K562 (cell line): ENCODE data around the gene NCDN. TPM values are rescaled to one million over a fixed set of nuclear protein-coding genes. Genes with fewer than 3 reads are reported as not detected.
A peak's percentile ranks its signal among the peaks of the same experiment; 100 is the strongest.

Experiments used
- ASH1L ChIP-seq: fragments of 450-650 bp; IDR thresholded peaks from 2 replicates; pipeline ENCODE4 v1.6.1; 2018; ENCODE audit warnings: borderline replicate concordance, mild to moderate bottlenecking, low read depth; ENCODE audit not compliant: partially characterized antibody
- BRD9 ChIP-seq: fragments of 450-650 bp; IDR thresholded peaks from 2 replicates; pipeline ENCODE4 v1.6.1; 2018; ENCODE audit warnings: low read depth; ENCODE audit not compliant: partially characterized antibody
- CBX2 ChIP-seq: fragments of 200-600 bp; sonication (generic); IDR thresholded peaks from one replicate; pipeline ENCODE4 v1.6.1; 2012; ENCODE audit warnings: mild to moderate bottlenecking, low read length, inconsistent platforms; ENCODE audit not compliant: insufficient read depth, poor library complexity, severe bottlenecking
- CBX5 ChIP-seq: IDR thresholded peaks from 2 replicates; pipeline ENCODE4 v1.6.1; 2014; ENCODE audit warnings: low read depth, borderline replicate concordance
- FOXM1 ChIP-seq, 2 experiments: fragments of 450-650 bp in 1 of 2; sonication (generic) in 1 of 2; formaldehyde crosslinking in 1 of 2; IDR thresholded peaks; 2 replicates each; pipeline versions ENCODE4 v1.6.1 to v1.9.0; 2017 to 2022; ENCODE audit warnings: low read depth in 2 of 2, mild to moderate bottlenecking in 2 of 2, missing genetic modification reagents in 1 of 2, moderate library complexity in 1 of 2
- HMGN3 ChIP-seq: IDR thresholded peaks from 2 replicates; pipeline ENCODE4 v1.6.1; 2011; ENCODE audit warnings: borderline replicate concordance, low read depth, mild to moderate bottlenecking, mixed read lengths, low read length; ENCODE audit not compliant: insufficient read length; ENCODE audit errors: extremely low read depth
- MXI1 ChIP-seq: IDR thresholded peaks from 2 replicates; pipeline ENCODE4 v1.6.1; 2011; ENCODE audit warnings: low read depth, mild to moderate bottlenecking, improper control_type of control experiment, low read length
- NCOR1 ChIP-seq: fragments of 450-650 bp; IDR thresholded peaks from 2 replicates; pipeline ENCODE4 v1.6.1; 2016; ENCODE audit warnings: mild to moderate bottlenecking, moderate library complexity
- NR2F6 ChIP-seq: fragments of 450-650 bp; formaldehyde crosslinking; IDR thresholded peaks from 2 replicates; pipeline ENCODE4 v1.4.0; 2020; ENCODE audit warnings: mild to moderate bottlenecking
- RFX7 ChIP-seq: fragments of 250-450 bp; sonication (Bioruptor Pico); IDR thresholded peaks from 2 replicates; pipeline ENCODE4 v1.5.1; 2021; ENCODE audit warnings: mild to moderate bottlenecking
- TBP ChIP-seq: optimal IDR thresholded peaks from 2 replicates; pipeline ENCODE3; 2011; ENCODE audit warnings: low read depth, low read length, improper control_type of control experiment
- TRIM24 ChIP-seq, 2 experiments: fragments of 450-650 bp; IDR thresholded peaks; 2 replicates each; pipeline ENCODE4 v1.6.1; 2016
- ZNF444 ChIP-seq: fragments of 250-450 bp; sonication (Bioruptor Pico); IDR thresholded peaks from 2 replicates; pipeline ENCODE4 v1.4.0; 2020; ENCODE audit warnings: mild to moderate bottlenecking, moderate library complexity
- polyA plus RNA-seq, 8 experiments: library from polyadenylated mRNA; depleted of rRNA in 4 of 8; stranded (reverse) in 5 of 8; unstranded in 3 of 8; fragments of >200 nt; fragmentation: Nextera tagmentation in 2 of 8; fragmentation: Illumina TruSeq in 1 of 8; extraction: Ambion mirVana in 2 of 8; extraction: Trizol in 1 of 8; gene quantifications; 2 replicates each; pipeline versions ENCODE4 v1.2.1 to v1.2.3, GENCODE V29; 2011 to 2014; ENCODE audit warnings: inconsistent platforms in 1 of 8, missing spikeins in 1 of 8
- total RNA-seq, 7 experiments: library from RNA; depleted of rRNA in 6 of 7; stranded (reverse); fragments of >200 nt in 6 of 7; fragmentation: Illumina TruSeq in 2 of 7; extraction: Trizol in 2 of 7; gene quantifications; 2 replicates each; pipeline versions ENCODE4 v1.2.1 to v1.2.3, GENCODE V29; 2011 to 2021; ENCODE audit warnings: low replicate concordance in 1 of 7
- TF ChIP-seq, protein P1 (sequence below): fragments of 450-650 bp; IDR thresholded peaks from 2 replicates; pipeline ENCODE4 v1.6.1; 2018; ENCODE audit not compliant: partially characterized antibody
- TF ChIP-seq, protein P2 (sequence below): sonication (generic); formaldehyde crosslinking; IDR thresholded peaks from 2 replicates; pipeline ENCODE4 v1.8.0; 2022; ENCODE audit warnings: mild to moderate bottlenecking, missing genetic modification reagents, borderline replicate concordance
- TF ChIP-seq, protein P3 (sequence below): fragments of 200-800 bp; sonication (Bioruptor generic); IDR thresholded peaks from 2 replicates; pipeline ENCODE4 v1.6.1; 2016; ENCODE audit warnings: missing genetic modification characterization, missing compliant biosample characterization

The NCDN gene
- total and polyA plus RNA-seq, 9 of the 15 experiments (the other 6 are each of a cell fraction or from before 2014, with no cell fraction given): 1.9 to 35.1 (median 10.7) TPM

DNA sequence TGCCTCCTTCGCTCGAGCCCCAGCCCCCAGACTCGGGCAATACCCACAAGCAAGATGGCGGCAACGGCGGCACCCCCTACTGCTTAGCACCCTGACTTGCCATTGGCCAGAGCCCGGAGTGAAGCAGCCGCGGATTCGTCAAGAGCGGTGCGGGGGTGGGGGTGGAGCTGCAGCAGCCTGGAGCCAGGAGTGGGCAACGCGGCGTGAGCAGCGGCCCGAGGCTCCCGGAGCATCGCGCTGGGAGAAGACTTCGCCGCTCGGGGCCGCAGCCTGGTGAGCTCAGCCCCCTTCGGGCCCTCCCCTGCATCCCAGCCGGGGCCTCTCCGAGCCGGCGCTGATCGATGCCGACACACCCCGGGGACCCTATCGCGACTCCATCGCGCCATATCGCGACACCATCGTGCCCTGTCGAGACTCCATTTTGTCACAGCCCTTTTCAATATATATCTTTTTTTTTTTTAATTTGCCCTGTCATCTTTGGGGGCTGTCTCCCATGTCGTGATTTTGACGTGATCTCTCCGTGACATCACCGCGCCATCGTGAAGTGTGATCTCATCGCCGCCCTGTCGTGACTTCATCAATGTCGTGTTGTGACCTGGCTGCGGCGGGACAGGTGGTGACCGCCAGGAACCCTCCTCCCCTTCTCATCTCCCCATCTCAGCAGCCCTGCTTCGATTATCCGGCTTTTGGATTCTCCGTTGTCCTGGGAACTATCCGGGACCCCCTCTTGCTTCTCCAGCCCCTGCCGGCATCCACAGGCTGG, at the start of gene NCDN (continued):
- TF ChIP-seq, protein P1, sequence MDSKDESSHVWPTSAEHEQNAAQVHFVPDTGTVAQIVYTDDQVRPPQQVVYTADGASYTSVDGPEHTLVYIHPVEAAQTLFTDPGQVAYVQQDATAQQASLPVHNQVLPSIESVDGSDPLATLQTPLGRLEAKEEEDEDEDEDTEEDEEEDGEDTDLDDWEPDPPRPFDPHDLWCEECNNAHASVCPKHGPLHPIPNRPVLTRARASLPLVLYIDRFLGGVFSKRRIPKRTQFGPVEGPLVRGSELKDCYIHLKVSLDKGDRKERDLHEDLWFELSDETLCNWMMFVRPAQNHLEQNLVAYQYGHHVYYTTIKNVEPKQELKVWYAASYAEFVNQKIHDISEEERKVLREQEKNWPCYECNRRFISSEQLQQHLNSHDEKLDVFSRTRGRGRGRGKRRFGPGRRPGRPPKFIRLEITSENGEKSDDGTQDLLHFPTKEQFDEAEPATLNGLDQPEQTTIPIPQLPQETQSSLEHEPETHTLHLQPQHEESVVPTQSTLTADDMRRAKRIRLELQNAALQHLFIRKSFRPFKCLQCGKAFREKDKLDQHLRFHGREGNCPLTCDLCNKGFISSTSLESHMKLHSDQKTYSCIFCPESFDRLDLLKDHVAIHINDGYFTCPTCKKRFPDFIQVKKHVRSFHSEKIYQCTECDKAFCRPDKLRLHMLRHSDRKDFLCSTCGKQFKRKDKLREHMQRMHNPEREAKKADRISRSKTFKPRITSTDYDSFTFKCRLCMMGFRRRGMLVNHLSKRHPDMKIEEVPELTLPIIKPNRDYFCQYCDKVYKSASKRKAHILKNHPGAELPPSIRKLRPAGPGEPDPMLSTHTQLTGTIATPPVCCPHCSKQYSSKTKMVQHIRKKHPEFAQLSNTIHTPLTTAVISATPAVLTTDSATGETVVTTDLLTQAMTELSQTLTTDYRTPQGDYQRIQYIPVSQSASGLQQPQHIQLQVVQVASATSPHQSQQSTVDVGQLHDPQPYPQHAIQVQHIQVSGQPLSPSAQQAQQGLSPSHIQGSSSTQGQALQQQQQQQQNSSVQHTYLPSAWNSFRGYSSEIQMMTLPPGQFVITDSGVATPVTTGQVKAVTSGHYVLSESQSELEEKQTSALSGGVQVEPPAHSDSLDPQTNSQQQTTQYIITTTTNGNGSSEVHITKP: no peak
- TF ChIP-seq ASH1L (peak; percentile 100), NR2F6 (no peak), CBX5 (no peak), TBP (peak; percentile 76), CBX2 (peak; percentile 95), RFX7 (no peak), FOXM1 (IDR thresholded peaks at IDR 0.05; ENCODE audit: low read depth) (no peak), FOXM1 (CRISPR knock-in tag; IDR thresholded peaks at IDR 0.05; ENCODE audit: low read depth) (peak; percentile 67), TRIM24 (IDR thresholded peaks at IDR 0.05) (peak; percentile 10 to 36; a peak in 1 of 4 replicates), HMGN3 (peak; percentile 85), NCOR1 (no peak), ZNF444 (CRISPR knock-in tag) (no peak), BRD9 (peak; percentile 60), MXI1 (no peak)
- TF ChIP-seq, protein P2, sequence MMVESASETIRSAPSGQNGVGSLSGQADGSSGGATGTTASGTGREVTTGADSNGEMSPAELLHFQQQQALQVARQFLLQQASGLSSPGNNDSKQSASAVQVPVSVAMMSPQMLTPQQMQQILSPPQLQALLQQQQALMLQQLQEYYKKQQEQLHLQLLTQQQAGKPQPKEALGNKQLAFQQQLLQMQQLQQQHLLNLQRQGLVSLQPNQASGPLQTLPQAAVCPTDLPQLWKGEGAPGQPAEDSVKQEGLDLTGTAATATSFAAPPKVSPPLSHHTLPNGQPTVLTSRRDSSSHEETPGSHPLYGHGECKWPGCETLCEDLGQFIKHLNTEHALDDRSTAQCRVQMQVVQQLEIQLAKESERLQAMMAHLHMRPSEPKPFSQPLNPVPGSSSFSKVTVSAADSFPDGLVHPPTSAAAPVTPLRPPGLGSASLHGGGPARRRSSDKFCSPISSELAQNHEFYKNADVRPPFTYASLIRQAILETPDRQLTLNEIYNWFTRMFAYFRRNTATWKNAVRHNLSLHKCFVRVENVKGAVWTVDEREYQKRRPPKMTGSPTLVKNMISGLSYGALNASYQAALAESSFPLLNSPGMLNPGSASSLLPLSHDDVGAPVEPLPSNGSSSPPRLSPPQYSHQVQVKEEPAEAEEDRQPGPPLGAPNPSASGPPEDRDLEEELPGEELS (CRISPR knock-in tag): no peak
- TF ChIP-seq, protein P3, sequence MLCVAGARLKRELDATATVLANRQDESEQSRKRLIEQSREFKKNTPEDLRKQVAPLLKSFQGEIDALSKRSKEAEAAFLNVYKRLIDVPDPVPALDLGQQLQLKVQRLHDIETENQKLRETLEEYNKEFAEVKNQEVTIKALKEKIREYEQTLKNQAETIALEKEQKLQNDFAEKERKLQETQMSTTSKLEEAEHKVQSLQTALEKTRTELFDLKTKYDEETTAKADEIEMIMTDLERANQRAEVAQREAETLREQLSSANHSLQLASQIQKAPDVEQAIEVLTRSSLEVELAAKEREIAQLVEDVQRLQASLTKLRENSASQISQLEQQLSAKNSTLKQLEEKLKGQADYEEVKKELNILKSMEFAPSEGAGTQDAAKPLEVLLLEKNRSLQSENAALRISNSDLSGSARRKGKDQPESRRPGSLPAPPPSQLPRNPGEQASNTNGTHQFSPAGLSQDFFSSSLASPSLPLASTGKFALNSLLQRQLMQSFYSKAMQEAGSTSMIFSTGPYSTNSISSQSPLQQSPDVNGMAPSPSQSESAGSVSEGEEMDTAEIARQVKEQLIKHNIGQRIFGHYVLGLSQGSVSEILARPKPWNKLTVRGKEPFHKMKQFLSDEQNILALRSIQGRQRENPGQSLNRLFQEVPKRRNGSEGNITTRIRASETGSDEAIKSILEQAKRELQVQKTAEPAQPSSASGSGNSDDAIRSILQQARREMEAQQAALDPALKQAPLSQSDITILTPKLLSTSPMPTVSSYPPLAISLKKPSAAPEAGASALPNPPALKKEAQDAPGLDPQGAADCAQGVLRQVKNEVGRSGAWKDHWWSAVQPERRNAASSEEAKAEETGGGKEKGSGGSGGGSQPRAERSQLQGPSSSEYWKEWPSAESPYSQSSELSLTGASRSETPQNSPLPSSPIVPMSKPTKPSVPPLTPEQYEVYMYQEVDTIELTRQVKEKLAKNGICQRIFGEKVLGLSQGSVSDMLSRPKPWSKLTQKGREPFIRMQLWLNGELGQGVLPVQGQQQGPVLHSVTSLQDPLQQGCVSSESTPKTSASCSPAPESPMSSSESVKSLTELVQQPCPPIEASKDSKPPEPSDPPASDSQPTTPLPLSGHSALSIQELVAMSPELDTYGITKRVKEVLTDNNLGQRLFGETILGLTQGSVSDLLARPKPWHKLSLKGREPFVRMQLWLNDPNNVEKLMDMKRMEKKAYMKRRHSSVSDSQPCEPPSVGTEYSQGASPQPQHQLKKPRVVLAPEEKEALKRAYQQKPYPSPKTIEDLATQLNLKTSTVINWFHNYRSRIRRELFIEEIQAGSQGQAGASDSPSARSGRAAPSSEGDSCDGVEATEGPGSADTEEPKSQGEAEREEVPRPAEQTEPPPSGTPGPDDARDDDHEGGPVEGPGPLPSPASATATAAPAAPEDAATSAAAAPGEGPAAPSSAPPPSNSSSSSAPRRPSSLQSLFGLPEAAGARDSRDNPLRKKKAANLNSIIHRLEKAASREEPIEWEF (CRISPR knock-in tag): no peak
